Inflammatory macrophage (primary cell): ENCODE data around the gene DRD1.
"Not testable (repeated sequence)": the region's sequence is repeated elsewhere in the genome, so short reads cannot be mapped to it uniquely, and the experiment has no call there.

Experiments
- DNase-seq, 2 donors: peaks; one replicate each; pipeline ENCODE4 v3.0.0-alpha.2; 2020 to 2022

DRD1 gene

DNA sequence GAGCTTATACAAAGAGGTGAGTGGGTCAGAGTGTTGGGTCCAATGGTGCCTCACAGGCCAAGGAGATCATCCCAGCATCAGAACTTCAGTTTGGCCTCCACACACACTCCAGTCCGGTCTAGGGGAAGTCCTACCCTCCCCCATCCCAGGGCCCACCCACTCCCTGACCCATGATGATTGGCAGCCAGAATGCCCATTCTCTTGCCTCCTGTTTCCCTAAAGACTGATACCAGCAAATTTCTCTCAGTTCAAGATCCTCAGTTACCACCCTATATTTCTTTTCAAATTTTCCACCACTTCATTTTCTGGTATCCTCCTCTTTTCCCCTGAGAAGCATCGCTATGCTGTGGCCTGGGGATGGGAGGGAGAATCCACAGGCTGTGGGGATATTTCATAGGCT lies 21.9 kb downstream of the DRD1 start:
- DNase-seq, result no peak

DNA sequence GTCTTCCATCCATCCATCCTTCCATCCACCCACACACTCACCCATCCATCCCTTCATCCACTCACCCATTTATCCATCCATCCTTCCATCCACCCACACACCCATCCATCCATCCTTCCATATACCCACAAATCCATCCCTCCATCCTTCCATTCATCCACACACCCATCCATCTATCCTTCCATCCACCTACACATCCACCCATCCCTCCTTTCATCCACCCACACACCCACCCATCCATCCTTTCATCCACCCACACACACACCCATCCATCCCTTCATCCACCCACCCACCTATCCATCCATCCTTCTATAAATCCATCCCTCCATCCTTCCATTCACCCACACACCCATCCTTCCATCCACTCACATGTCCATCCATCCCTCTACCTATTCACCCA lies 23.6 kb downstream of the DRD1 start:
- no peak for DNase-seq

DNA sequence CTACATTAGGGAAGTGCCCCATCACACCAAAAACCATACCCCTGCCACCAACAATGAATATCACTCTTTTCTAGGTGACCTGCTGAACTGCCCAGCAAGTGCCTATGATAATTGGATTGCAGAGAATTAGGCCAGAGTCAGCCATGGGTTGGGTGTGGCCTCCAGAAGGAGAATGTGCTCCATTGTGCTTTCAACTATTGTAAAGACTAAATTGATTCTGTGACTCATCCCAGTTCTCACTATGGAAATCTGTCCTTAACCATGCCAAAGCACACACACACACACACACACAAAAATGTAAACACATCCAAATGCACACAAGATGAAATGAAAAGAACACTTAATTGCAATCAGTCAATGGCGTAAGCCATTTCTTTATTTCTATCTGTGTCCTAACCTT lies 25.7 kb downstream of the DRD1 start:
- no peak for DNase-seq

DNA sequence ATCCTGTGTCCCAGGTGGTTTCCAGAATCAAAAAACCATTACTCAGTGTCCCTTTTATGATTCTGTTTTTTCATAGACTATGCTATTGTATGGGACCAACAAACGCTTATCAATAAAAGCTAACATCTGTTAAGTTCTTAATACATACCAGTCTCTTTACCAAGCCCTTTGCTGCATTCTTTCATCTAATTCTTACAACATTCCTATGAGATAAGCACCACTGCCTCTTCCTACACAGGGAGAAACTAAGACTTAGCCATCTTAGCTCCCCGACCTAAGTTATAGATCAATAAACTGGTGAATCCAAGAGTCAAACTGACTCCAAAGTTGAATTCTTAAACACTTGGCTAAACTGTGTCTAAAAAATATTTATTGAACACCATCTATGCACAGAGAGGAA lies 26.6 kb downstream of the DRD1 start:
- DNase-seq, result no peak

DNA sequence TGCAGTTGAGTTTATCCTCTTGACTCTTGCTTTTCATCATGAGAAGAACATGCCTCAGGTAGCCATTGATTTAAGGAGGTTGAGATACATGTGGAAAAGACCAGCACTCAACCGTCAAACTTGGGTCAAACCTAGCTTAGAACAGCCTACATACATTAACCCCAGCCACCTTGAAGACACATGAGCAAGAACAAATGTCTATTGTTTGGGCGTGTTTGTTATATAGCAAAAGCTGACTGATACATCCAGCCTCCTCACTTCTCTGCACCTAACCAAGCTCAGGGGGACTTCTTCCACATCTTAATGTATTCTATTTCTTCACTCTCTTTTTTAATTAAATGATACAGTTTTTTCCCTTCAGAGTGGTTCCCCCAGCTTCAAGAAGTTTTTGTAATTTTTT lies 28.7 kb downstream of the DRD1 start:
- no peak for DNase-seq

DNA sequence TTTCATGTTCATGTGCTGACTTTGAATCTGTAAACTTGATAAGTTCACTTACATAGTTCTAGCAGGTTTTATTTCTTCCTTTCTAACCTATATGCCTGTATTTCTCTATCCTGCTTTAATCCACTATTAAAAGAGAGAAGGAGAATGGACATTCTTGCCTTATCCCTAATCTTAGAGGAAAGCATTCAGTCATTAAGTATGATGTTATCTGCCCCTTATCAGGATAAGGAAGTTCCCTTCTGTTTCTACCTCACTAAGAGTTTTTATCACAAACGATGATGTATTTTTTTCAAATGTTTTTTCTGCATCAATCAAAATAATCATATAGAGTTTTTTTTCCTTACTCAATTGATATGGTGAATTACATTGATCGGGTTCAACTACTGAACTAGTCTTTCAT lies 33.1 kb downstream of the DRD1 start:
- no peak for DNase-seq

DNA sequence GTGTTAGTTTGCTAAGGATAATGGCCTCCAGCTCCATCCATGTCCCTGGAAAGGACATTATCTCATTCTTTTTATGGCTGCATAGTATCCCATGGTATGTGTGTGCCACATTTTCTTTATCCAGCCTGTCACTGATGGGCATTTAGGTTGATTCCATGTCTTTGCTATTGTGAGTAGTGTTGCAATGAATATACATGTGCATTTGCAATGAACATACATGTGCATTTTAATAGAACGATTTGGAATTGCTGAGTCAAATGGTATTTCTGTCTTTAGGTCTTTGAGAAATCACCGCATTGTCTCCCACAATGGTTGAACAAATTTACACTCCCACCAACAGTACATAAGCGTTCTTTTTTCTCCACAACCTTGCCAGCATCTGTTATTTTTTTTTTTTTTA lies 37.7 kb downstream of the DRD1 start:
- DNase-seq, result no peak

DNA sequence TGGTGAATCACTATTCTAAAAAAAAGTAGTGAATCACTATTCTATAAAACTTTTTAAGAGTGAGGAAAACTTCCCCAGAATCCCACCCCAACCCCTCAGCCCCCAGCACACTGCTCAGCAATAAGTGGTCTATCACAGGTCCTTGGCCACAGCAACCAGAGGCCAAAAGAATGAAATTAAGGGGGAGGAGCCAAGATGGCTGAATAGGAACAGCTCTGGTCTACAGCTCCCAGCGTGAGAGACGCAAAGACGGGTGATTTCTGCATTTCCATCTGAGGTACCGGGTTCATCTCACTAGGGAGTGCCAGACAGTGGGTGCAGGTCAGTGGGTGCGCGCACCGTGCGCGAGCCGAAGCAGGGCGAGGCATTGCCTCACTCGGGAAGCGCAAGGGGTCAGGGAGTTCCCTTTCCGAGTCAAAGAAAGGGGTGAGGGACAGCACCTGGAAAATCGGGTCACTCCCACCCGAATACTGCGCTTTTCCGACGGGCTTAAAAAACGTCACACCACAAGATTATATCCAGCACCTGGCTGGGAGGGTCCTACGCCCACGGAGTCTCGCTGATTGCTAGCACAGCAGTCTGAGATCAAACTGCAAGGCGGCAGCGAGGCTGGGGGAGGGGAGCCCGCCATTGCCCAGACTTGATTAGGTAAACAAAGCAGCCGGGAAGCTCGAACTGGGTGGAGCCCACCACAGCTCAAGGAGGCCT lies 46.2 kb downstream of the DRD1 start:
- not testable (repeated sequence) for DNase-seq

DNA sequence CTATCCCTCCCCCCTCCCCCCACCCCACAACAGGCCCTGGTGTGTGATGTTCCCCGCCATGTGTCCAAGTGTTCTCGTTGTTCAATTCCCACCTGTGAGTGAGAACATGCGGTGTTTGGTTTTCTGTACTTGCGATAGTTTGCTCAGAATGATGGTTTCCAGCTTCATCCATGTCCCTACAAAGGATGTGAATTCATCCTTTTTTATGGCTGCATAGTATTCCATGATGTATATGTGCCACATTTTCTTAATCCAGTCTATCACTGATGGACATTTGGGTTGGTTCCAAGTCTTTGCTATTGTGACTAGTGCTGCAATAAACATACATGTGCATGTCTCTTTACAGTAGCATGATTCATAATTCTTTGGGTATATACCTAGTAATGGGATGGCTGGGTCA lies 48.6 kb downstream of the DRD1 start:
- not testable (repeated sequence) for DNase-seq

DNA sequence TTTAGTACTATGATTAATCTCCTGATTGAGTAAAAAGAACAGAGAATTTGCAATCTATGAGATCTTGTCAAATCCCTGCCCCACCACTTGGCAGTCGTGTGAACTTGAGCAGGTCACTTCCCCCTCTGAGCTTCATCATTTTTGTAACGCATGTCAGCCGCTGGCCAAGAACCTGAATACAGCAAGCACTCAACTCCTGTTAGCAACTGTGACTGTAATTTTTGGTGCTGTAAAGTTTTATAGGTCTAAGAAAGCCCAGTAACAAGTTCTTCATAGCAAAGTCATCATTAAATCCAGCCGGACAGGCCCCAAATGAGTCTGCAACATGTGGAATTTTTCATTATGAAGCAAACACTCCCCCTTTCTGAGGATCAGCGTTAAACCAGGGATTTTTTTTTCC lies 49.4 kb downstream of the DRD1 start:
- no peak for DNase-seq

DNA sequence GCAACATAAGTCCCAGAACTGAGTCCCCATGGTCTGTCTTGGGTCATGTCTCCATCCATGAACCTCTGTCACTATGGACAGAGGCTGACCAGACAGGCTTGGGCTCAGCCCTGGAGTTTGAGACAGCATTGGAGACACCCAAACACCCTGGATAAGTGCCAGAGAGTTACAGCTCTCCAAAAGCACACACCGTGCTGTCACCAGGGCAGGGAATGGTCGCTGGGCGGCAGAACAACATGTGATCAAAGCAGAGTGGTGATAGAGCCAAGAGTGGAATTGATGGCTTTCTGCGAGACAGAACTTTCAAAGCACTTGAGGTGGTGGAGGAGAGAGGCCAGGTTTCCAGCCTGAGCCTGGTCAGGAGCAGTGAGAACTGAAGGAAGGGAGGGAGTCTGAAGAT lies 50.1 kb downstream of the DRD1 start:
- no peak for DNase-seq

DNA sequence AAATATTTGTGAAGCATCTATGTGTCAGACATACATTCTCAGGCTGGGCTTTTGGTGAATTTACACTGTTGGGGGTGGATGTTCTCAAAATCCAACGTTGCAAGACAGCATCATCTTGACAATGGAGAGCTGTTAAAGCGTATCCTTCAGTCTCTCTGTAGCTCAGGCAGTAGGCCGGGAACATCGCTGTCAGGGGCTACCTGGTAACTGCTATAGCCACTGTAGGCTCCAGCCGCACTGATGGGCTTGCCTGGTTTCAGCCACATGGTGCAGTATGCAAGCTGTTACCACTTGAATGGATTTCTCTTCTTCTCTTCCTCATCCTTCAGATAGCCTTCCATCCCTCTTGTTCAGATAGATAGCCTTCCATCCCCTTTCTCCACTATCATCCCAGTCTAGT lies 51.7 kb downstream of the DRD1 start:
- no peak for DNase-seq

DNA sequence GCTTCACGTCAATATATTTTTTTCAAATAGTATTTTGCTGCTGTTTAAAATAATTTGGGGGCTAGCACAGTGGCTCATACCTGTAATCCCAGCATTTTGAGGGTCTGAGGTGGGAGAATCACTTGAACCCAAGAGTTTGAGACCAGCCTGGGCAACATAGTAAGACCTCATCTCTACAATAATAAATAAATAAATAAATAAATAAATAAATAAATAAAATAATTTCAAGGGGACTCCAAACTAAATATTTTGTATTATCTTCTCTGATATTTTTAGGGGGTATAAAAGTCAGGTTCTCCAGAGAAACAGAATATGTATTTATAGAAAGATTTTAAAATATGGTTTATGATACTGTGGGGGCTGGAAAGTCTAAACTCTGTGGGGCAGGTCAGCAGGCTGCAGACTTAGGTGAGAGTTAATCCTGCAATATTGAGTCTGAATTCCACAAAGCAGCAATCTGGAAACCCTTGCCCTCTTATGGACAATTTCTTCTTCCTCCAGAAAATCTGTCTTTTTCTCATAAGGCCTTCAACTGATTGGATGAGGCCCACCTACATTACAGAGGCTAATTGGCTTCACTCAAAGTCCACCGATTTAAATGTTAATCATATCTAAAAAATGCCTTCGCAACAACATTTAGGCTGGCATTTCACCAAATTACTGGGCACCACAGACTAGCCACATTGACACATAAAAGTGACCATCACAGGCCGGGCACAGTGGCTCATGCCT lies 53.5 kb downstream of the DRD1 start:
- DNase-seq, result no peak
